SU-DHL-6 (cell line): ENCODE results near the gene HLF.

Experiments
- H2AFZ ChIP-seq: fragments of 200-600 bp; sonication (generic); 2 replicates; pipeline ENCODE4 v1.6.1; 2014; ENCODE audit warnings: low read depth, mild to moderate bottlenecking, moderate library complexity, mixed read lengths, antibody characterized with exemption, low read length; ENCODE audit not compliant: severe bottlenecking
- H3F3A ChIP-seq: fragments of 200-600 bp; shearing (Covaris generic); 2 replicates; pipeline ENCODE4 v1.6.0; 2016; ENCODE audit warnings: antibody characterized with exemption, mild to moderate bottlenecking; ENCODE audit not compliant: insufficient read depth
- H3K27ac ChIP-seq: fragments of 200-600 bp; sonication (generic); 2 replicates; pipeline ENCODE4 v1.5.1; 2016; ENCODE audit warnings: low read depth, mild to moderate bottlenecking, low read length, moderate library complexity, mixed read lengths
- H3K27me3 ChIP-seq: fragments of 200-600 bp; sonication (generic), shearing (Covaris generic); 2 replicates; pipeline ENCODE4 v1.6.0; 2014; ENCODE audit warnings: mild to moderate bottlenecking, low read length
- H3K36me3 ChIP-seq: fragments of 200-600 bp; sonication (generic); 2 replicates; pipeline ENCODE4 v1.6.1; 2014; ENCODE audit warnings: mild to moderate bottlenecking, low read length, mixed read lengths
- H3K4me2 ChIP-seq: fragments of 300-600, 200-600 bp; shearing (Covaris generic), sonication (generic); 2 replicates; pipeline ENCODE4 v1.6.0; 2014; ENCODE audit warnings: low read length, low read depth, mild to moderate bottlenecking; ENCODE audit not compliant: poor library complexity, severe bottlenecking
- H3K4me3 ChIP-seq: fragments of 200-600 bp; sonication (generic); 2 replicates; pipeline ENCODE4 v1.5.1; 2014; ENCODE audit warnings: antibody characterized with exemption, low read length, mild to moderate bottlenecking, mixed read lengths; ENCODE audit not compliant: insufficient read depth, poor library complexity, severe bottlenecking
- H3K79me2 ChIP-seq: fragments of 200-600 bp; sonication (generic); 2 replicates; pipeline ENCODE4 v1.6.1; 2014; ENCODE audit warnings: mild to moderate bottlenecking, low read length, moderate library complexity; ENCODE audit not compliant: insufficient read depth
- H3K9ac ChIP-seq: fragments of 200-600 bp; sonication (generic); 2 replicates; pipeline ENCODE4 v1.7.0; 2014; ENCODE audit warnings: mild to moderate bottlenecking, low read length
- H3K9me2 ChIP-seq: fragments of 200-600 bp; sonication (generic); replicated peaks from 2 replicates; pipeline ENCODE4 v1.6.1; 2014; ENCODE audit warnings: low read length; ENCODE audit not compliant: insufficient read depth
- H3K9me3 ChIP-seq: fragments of 200-600 bp; sonication (generic); 2 replicates; pipeline ENCODE4 v1.6.1; 2014; ENCODE audit warnings: low read length, mixed read lengths; ENCODE audit not compliant: insufficient read depth
- H4K20me1 ChIP-seq: fragments of 200-600 bp; sonication (generic); 2 replicates; pipeline ENCODE4 v1.6.1; 2014; ENCODE audit warnings: low read depth, mild to moderate bottlenecking, antibody characterized with exemption, low read length, moderate library complexity, mixed read lengths
- EZH2phosphoT487 ChIP-seq: fragments of 200-600 bp; sonication (generic), shearing (Covaris generic); conservative IDR thresholded peaks from 2 replicates; pipeline ENCODE4 v1.6.1; 2018; ENCODE audit warnings: mild to moderate bottlenecking, antibody characterized with exemption, low read length, moderate library complexity, mixed read lengths
- TF ChIP-seq, protein P1 (sequence below): fragments of 200-600 bp; sonication (generic); IDR thresholded peaks from one replicate; pipeline ENCODE4 v1.5.1; 2017; ENCODE audit warnings: antibody characterized with exemption, mild to moderate bottlenecking, low read length, moderate library complexity; ENCODE audit not compliant: insufficient read depth, poor library complexity, severe bottlenecking

The HLF gene

GRCh38 chr17:55294042-55294751, 29.4 kb downstream of the HLF start:
- Histone ChIP-seq H2AFZ (no peak overlapping the region), H3K27ac (no peak overlapping the region), H3K9me3 (no peaks in the 10 kb centered on the region), H3K27me3 (no peaks in the 10 kb centered on the region), H4K20me1 (no peaks in the 10 kb centered on the region), H3K79me2 (no peaks in the 10 kb centered on the region), H3K4me3 (no peak overlapping the region), H3K4me2 (no peak overlapping the region), H3K9ac (no peak overlapping the region), H3K36me3 (no peaks in the 10 kb centered on the region), H3K9me2 (no peaks in the 10 kb centered on the region), H3F3A (no peaks in the 10 kb centered on the region)
- TF ChIP-seq, protein P1, sequence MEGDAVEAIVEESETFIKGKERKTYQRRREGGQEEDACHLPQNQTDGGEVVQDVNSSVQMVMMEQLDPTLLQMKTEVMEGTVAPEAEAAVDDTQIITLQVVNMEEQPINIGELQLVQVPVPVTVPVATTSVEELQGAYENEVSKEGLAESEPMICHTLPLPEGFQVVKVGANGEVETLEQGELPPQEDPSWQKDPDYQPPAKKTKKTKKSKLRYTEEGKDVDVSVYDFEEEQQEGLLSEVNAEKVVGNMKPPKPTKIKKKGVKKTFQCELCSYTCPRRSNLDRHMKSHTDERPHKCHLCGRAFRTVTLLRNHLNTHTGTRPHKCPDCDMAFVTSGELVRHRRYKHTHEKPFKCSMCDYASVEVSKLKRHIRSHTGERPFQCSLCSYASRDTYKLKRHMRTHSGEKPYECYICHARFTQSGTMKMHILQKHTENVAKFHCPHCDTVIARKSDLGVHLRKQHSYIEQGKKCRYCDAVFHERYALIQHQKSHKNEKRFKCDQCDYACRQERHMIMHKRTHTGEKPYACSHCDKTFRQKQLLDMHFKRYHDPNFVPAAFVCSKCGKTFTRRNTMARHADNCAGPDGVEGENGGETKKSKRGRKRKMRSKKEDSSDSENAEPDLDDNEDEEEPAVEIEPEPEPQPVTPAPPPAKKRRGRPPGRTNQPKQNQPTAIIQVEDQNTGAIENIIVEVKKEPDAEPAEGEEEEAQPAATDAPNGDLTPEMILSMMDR: no peak
- no peak for TF ChIP-seq EZH2phosphoT487

- H4K20me1 ChIP-seq: no peaks in the 10 kb centered on the region
- H3K9ac ChIP-seq: no peak overlapping the region
- no peaks in the 10 kb centered on the region for H3K9me2 ChIP-seq
- no peak overlapping the region for H3K4me2 ChIP-seq
- no peak for TF ChIP-seq EZH2phosphoT487
- TF ChIP-seq, protein P1: peak; percentile 59
- no peaks in the 10 kb centered on the region for H3F3A ChIP-seq
- H3K27me3 ChIP-seq: no peaks in the 10 kb centered on the region
- H3K27ac ChIP-seq: no peak overlapping the region
- H3K9me3 ChIP-seq: no peaks in the 10 kb centered on the region
- no peak overlapping the region for H3K4me3 ChIP-seq
- no peaks in the 10 kb centered on the region for H3K36me3 ChIP-seq
- H2AFZ ChIP-seq: no peak overlapping the region
- no peaks in the 10 kb centered on the region for H3K79me2 ChIP-seq
These were observed 30.8 kb downstream of the HLF start for GRCh38 chr17:55295411-55296170.

DNA sequence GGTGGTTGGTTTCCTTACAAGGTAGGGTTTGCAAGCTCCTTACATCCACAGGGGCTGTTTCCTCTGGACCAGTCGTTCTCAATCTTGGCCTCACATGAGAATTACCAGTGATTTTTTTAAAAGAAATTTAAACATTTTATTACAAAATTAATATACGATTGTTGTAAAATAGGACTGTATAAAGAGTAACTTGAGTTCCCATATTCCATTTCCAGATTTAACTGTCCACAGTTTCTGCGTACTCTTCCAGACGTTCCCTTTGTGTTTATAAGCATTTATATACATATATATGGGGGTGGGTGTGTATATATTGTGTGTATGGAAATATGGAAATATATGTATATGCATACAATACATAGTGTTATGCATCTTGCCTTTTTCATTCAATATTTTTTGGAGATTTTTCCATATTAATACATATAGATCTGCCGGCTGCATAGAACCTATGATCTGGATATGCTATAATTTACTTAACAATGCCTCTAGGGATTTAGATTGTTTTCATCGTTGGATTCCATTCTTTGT, 31.5 kb downstream of the HLF start:
- Histone ChIP-seq H3F3A (no peaks in the 10 kb centered on the region), H3K27me3 (no peaks in the 10 kb centered on the region), H3K9me2 (no peaks in the 10 kb centered on the region), H3K4me2 (no peak overlapping the region), H3K27ac (no peak overlapping the region), H3K9me3 (no peaks in the 10 kb centered on the region), H3K79me2 (no peaks in the 10 kb centered on the region), H3K9ac (no peak overlapping the region), H2AFZ (no peak overlapping the region), H3K36me3 (no peaks in the 10 kb centered on the region), H4K20me1 (no peaks in the 10 kb centered on the region), H3K4me3 (no peak overlapping the region)
- TF ChIP-seq EZH2phosphoT487: no peak
- TF ChIP-seq, protein P1: no peak
